Sigmoid colon (tissue), 7 donors: ENCODE data around the gene P4HB. TPM values are rescaled to one million over a fixed set of nuclear protein-coding genes. Genes with fewer than 3 reads are reported as not detected.

ENCODE experiments used
- DNase-seq: peaks from one replicate; pipeline ENCODE4 v3.0.0-alpha.2; 2019
- H3K27ac ChIP-seq, 4 donors: fragments of 200-600 bp; sonication (generic); one replicate each; pipeline ENCODE4 v1.5.1; 2016 to 2019; ENCODE audit warnings: mild to moderate bottlenecking in 1 of 4
- H3K27me3 ChIP-seq, 3 donors: fragments of 200-600 bp; sonication (generic); one replicate each; pipeline ENCODE4 v1.5.1; 2019; ENCODE audit warnings: mild to moderate bottlenecking in 1 of 3
- H3K36me3 ChIP-seq, 4 donors: fragments of 200-600 bp; sonication (generic); one replicate each; pipeline ENCODE4 v1.5.1; 2016 to 2019
- H3K4me1 ChIP-seq, 4 donors: fragments of 200-600 bp; sonication (generic); one replicate each; pipeline ENCODE4 v1.5.1; 2017 to 2019
- H3K4me3 ChIP-seq, 4 donors: fragments of 200-600 bp; sonication (generic); one replicate each; pipeline ENCODE4 v1.5.1; 2017 to 2019; ENCODE audit warnings: mild to moderate bottlenecking in 2 of 4, moderate library complexity in 1 of 4
- H3K9me3 ChIP-seq, 4 donors: fragments of 200-600 bp in 3 of 4; sonication (generic) in 3 of 4; one replicate each; pipeline versions ENCODE4 v1.5.1 to v1.6.1; 2013 to 2019
- CTCF ChIP-seq, 4 experiments: fragments of 450-650 bp in 3 of 4; fragments of 200-600 bp in 1 of 4; IDR thresholded peaks; one replicate each; pipeline ENCODE4 v1.5.1; 2016 to 2019; ENCODE audit warnings: antibody characterized with exemption in 4 of 4, mild to moderate bottlenecking in 3 of 4, moderate library complexity in 2 of 4
- EP300 ChIP-seq, 4 donors: sonication (generic); formaldehyde crosslinking; IDR thresholded peaks; one replicate each; pipeline ENCODE4 v1.6.1; 2017; ENCODE audit warnings: antibody characterized with exemption in 4 of 4
- POLR2A ChIP-seq, 2 donors: fragments of 450-650 bp; IDR thresholded peaks; one replicate each; pipeline ENCODE4 v1.6.1; 2016; ENCODE audit warnings: antibody characterized with exemption in 2 of 2, mild to moderate bottlenecking in 2 of 2, moderate library complexity in 2 of 2
- POLR2AphosphoS5 ChIP-seq, 4 donors: sonication (generic); formaldehyde crosslinking; IDR thresholded peaks; one replicate each; pipeline ENCODE4 v1.6.1; 2017; ENCODE audit warnings: antibody characterized with exemption in 4 of 4
- WGBS, 2 donors: extraction: QIAGEN DNeasy Blood & Tissue Kit; methylation state at CpG; one replicate each; pipeline ENCODE4 v1.1.7; 2013; 5-methylcytosine and 5-hydroxymethylcytosine counted together
- intact Hi-C: fragments of 100-400 bp; cut with DNase I; formaldehyde crosslinking; loops from one replicate; pipeline ENCODE4 v1.15.1; 2023
- polyA plus RNA-seq, 3 donors: library from polyadenylated mRNA; stranded (reverse); fragments of 200-250 nt; gene quantifications; one replicate each; pipeline ENCODE4 v1.2.3, GENCODE V29; 2013
- total RNA-seq, 4 donors: library from RNA; depleted of rRNA; stranded (reverse); fragments of >200 nt; gene quantifications; one replicate each; pipeline ENCODE4 v1.1.0, GENCODE V29; 2016
- donor health status: healthy with polysubstance abuse.
- donor health status: Bipolar disorder and iron deficiency.
- donor health status: healthy.

Gene P4HB
- total and polyA plus RNA-seq, 7 donors = 153 to 750 (median 237) TPM

GRCh38 chr17:81823820-81824550 lies 36.4 kb downstream of the P4HB start:
- Histone ChIP-seq H3K27ac (no peak overlapping the region), H3K36me3 (peaks cover 0 to 23% (median 15%) of the 10 kb centered on the region in 4 donors), H3K27me3 (peaks cover 0 to 10% (median 9%) of the 10 kb centered on the region in 3 donors), H3K9me3 (no peaks in the 10 kb centered on the region), H3K4me1 (peaks cover 0 to 22% (median 18%) of the 10 kb centered on the region in 4 donors), H3K4me3 (no peak overlapping the region)
- 88 to 93% methylated on average over 33 of the region's 33 CpGs for WGBS, 2 donors
- intact Hi-C loops = loop anchor here (5.0 kb wide), 1 partner anchor 38 kb away; the partner anchor contains the start of gene P4HB
- no peak for DNase-seq
- TF ChIP-seq CTCF (IDR thresholded peaks at IDR 0.05) = no peak
- TF ChIP-seq EP300 (IDR thresholded peaks at IDR 0.05) = no peak
- no peak for TF ChIP-seq POLR2A (IDR thresholded peaks at IDR 0.05)
- no peak for TF ChIP-seq POLR2AphosphoS5 (IDR thresholded peaks at IDR 0.05)

- WGBS, 2 donors = 95 to 96% methylated on average over 30 of the region's 30 CpGs
- no peaks in the 10 kb centered on the region for H3K9me3 ChIP-seq
- H3K4me1 ChIP-seq = peaks cover 0 to 18% (median 18%) of the 10 kb centered on the region in 4 donors
- no peak for DNase-seq
- peaks cover 0 to 10% (median 9%) of the 10 kb centered on the region in 3 donors for H3K27me3 ChIP-seq
- H3K4me3 ChIP-seq = no peak overlapping the region
- TF ChIP-seq POLR2AphosphoS5 (IDR thresholded peaks at IDR 0.05) = no peak
- no peak for TF ChIP-seq CTCF (IDR thresholded peaks at IDR 0.05)
- no peak for TF ChIP-seq POLR2A (IDR thresholded peaks at IDR 0.05)
- TF ChIP-seq EP300 (IDR thresholded peaks at IDR 0.05) = no peak
- intact Hi-C loops = loop anchor here (5.0 kb wide), 1 partner anchor 39 kb away; the partner anchor contains the start of gene P4HB
- H3K27ac ChIP-seq = peak overlapping the region; percentile 83 to 88 (median 86)
- H3K36me3 ChIP-seq = peaks cover 0 to 23% (median 15%) of the 10 kb centered on the region in 4 donors
These were observed 37.1 kb downstream of the P4HB start for GRCh38 chr17:81822996-81823819.

- no peak for DNase-seq
- TF ChIP-seq CTCF (IDR thresholded peaks at IDR 0.05) (no peak), POLR2AphosphoS5 (IDR thresholded peaks at IDR 0.05) (no peak), EP300 (IDR thresholded peaks at IDR 0.05) (no peak)
- Histone ChIP-seq H3K36me3 (peaks cover 0 to 23% (median 15%) of the 10 kb centered on the region in 4 donors), H3K4me3 (no peak overlapping the region), H3K4me1 (peaks cover 0 to 18% (median 18%) of the 10 kb centered on the region in 4 donors), H3K9me3 (no peaks in the 10 kb centered on the region), H3K27me3 (peaks cover 0 to 13% (median 9%) of the 10 kb centered on the region in 3 donors), H3K27ac (peak overlapping the region; percentile 83 to 88 (median 86))
- 83 to 90% methylated on average over 8 of the region's 8 CpGs for WGBS, 2 donors
- intact Hi-C loops = loop anchor here (5.0 kb wide), 1 partner anchor 40 kb away; the partner anchor contains the start of gene P4HB
These were observed 38.1 kb downstream of the P4HB start for GRCh38 chr17:81822312-81822637.

GRCh38 chr17:81821603-81822311 lies 38.6 kb downstream of the P4HB start:
- DNase-seq = peak; percentile 93
- intact Hi-C loops = loop anchor here (5.0 kb wide), 1 partner anchor 41 kb away; the partner anchor contains the start of gene P4HB
- peak overlapping the region; percentile 83 to 88 (median 86) for H3K27ac ChIP-seq
- H3K4me1 ChIP-seq = peaks cover 0 to 18% (median 18%) of the 10 kb centered on the region in 4 donors
- WGBS, 2 donors = 15 to 55% methylated on average over 20 of the region's 20 CpGs
- TF ChIP-seq POLR2AphosphoS5 (IDR thresholded peaks at IDR 0.05) = peak in 3 of 4 donors; percentile 46 to 75 (median 55)
- peak in 2 of 4 donors; percentile 16 to 45 for TF ChIP-seq EP300 (IDR thresholded peaks at IDR 0.05)
- no peak for TF ChIP-seq POLR2A (IDR thresholded peaks at IDR 0.05)
- peak; percentile 17 to 63 (median 50) for TF ChIP-seq CTCF (IDR thresholded peaks at IDR 0.05)
- peaks cover 0 to 19% (median 9%) of the 10 kb centered on the region in 3 donors for H3K27me3 ChIP-seq
- no peak overlapping the region for H3K4me3 ChIP-seq
- H3K9me3 ChIP-seq = no peaks in the 10 kb centered on the region
- H3K36me3 ChIP-seq = peaks cover 0 to 23% (median 15%) of the 10 kb centered on the region in 4 donors
